BJ (cell line): ENCODE measurements around the gene LBP. TPM values are rescaled to one million over a fixed set of nuclear protein-coding genes. Genes with fewer than 3 reads are reported as not detected.

ENCODE experiments used
- CTCF ChIA-PET: fragments of 350-600 bp; formaldehyde crosslinking; extraction: SDS; loops from one replicate; lab custom pipeline; 2021; ENCODE audit warnings: antibody characterized with exemption, inconsistent platforms; lab: Yijun Ruan, JAX
- POLR2A ChIA-PET: fragments of 300-600 bp; sonication (Branson Sonifier 250); formaldehyde crosslinking; extraction: SDS; loops from one replicate; lab custom pipeline; 2021; ENCODE audit warnings: antibody characterized with exemption; lab: Charles Lee
- DNase-seq: peaks from one replicate; pipeline ENCODE4 v3.0.0-alpha.2; 2011; ENCODE audit warnings: low read depth
- H3K27me3 ChIP-seq: 2 replicates; pipeline ENCODE4 v1.6.0; 2011; ENCODE audit warnings: low read length; ENCODE audit not compliant: control insufficient read depth, insufficient read depth
- H3K36me3 ChIP-seq: 2 replicates; pipeline ENCODE4 v1.5.1; 2011; ENCODE audit warnings: low read length; ENCODE audit not compliant: control insufficient read depth, insufficient read depth
- H3K4me3 ChIP-seq: 2 replicates; pipeline ENCODE4 v1.5.1; 2011; ENCODE audit warnings: low read depth, mild to moderate bottlenecking, control low read depth, low read length
- CTCF ChIP-seq: IDR thresholded peaks from 2 replicates; pipeline ENCODE4 v1.5.1; 2011; ENCODE audit warnings: low read depth, mild to moderate bottlenecking, control low read depth, inconsistent platforms, low read length, moderate library complexity; ENCODE audit not compliant: insufficient read depth
- polyA plus RNA-seq: library from polyadenylated mRNA; depleted of rRNA; stranded (reverse); fragments of >200 nt; gene quantifications from 2 replicates; pipeline ENCODE4 v1.2.3, GENCODE V29; 2011

The LBP gene
- polyA plus RNA-seq, 1 experiment, result 0.04 TPM

- Histone ChIP-seq H3K4me3 (no peak overlapping the region), H3K36me3 (no peaks in the 10 kb centered on the region), H3K27me3 (peaks cover 8% of the 10 kb centered on the region; the same call in 1 of the 2 replicates)
- no peak for DNase-seq
- CTCF ChIA-PET, result interaction anchor here (0.9 to 3.9 kb wide), 4 partner anchors 15 to 72 kb away, joined by 3 to 16 read pairs (median 4); no protein-coding TSS in a partner anchor
- no peak for TF ChIP-seq CTCF
- POLR2A ChIA-PET, result no interaction called here
These were observed 6.3 kb upstream of the LBP start for GRCh38 chr20:38339997-38340396.

- DNase-seq, result no peak
- TF ChIP-seq CTCF, result no peak
- Histone ChIP-seq H3K36me3 (no peaks in the 10 kb centered on the region), H3K4me3 (no peak overlapping the region), H3K27me3 (peaks cover 5% of the 10 kb centered on the region; the same call in 1 of the 2 replicates)
- POLR2A ChIA-PET, result no interaction called here
- CTCF ChIA-PET, result interaction anchor here (0.9 to 3.9 kb wide), 4 partner anchors 15 to 776 kb away, joined by 3 to 16 read pairs (median 4); no protein-coding TSS in a partner anchor
These were observed 5.6 kb upstream of the LBP start for GRCh38 chr20:38340693-38341092.

- no peak for TF ChIP-seq CTCF
- POLR2A ChIA-PET, result no interaction called here
- Histone ChIP-seq H3K36me3 (no peaks in the 10 kb centered on the region), H3K27me3 (peaks cover 2% of the 10 kb centered on the region; the same call in 1 of the 2 replicates), H3K4me3 (no peak overlapping the region)
- CTCF ChIA-PET, result interaction anchor here (1.0 to 1.8 kb wide), 2 partner anchors 11 to 778 kb away, joined by 3 to 5 read pairs; no protein-coding TSS in a partner anchor
- no peak for DNase-seq
These were observed 4.1 kb upstream of the LBP start for GRCh38 chr20:38342216-38342615.

GRCh38 chr20:38342713-38343310 is 3.5 kb upstream of the LBP start:
- no peaks in the 10 kb centered on the region for H3K36me3 ChIP-seq
- ChIA-PET CTCF (interaction anchor here (1.8 kb wide), 1 partner anchor 778 kb away, joined by 5 read pairs; no protein-coding TSS in a partner anchor), POLR2A (no interaction called here)
- H3K27me3 ChIP-seq, result peaks cover 3% of the 10 kb centered on the region
- TF ChIP-seq CTCF, result no peak
- H3K4me3 ChIP-seq, result no peak overlapping the region
- no peak for DNase-seq

- H3K4me3 ChIP-seq, result no peak overlapping the region
- POLR2A ChIA-PET, result no interaction called here
- H3K36me3 ChIP-seq, result no peaks in the 10 kb centered on the region
- TF ChIP-seq CTCF, result no peak
- DNase-seq, result no peak
- CTCF ChIA-PET, result no interaction called here
- peaks cover 3% of the 10 kb centered on the region for H3K27me3 ChIP-seq
These were observed 2.8 kb upstream of the LBP start for GRCh38 chr20:38343311-38344106.
